C4-2B (cell line): ENCODE data around the gene IRGC.

Experiments
- H3K27ac ChIP-seq: fragments of 450-650 bp; 2 replicates; pipeline ENCODE4 v1.5.1; 2017
- ZFX ChIP-seq: fragments of 450-650 bp; IDR thresholded peaks from 2 replicates; pipeline ENCODE4 v1.6.1; 2017
- TF ChIP-seq, protein P1 (sequence below): fragments of 450-650 bp; conservative IDR thresholded peaks from 2 replicates; pipeline ENCODE4 v1.5.1; 2017; ENCODE audit warnings: mild to moderate bottlenecking

Gene IRGC

DNA sequence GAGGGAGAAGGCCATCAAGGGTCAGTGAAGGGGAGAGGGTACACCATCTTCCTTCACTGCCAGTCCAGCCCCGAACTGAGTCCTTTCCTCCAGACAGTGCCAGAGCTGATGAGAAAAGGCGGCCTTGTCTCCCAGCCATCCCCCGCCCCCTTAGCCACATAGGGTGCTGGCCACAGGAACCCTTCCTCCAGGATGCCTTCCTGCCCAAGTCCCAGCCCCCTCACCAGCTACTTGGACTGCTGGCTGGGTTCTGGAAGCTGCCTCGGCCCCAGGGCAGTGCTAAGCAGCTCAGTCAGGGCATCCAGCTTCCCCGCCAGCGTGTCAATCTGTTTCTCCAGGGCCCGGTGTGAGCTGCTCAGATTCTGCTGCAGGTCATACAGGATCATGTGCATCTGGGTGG lies 51.4 kb downstream of the IRGC start:
- no peak overlapping the region for H3K27ac ChIP-seq
- TF ChIP-seq ZFX = no peak
- TF ChIP-seq, protein P1, sequence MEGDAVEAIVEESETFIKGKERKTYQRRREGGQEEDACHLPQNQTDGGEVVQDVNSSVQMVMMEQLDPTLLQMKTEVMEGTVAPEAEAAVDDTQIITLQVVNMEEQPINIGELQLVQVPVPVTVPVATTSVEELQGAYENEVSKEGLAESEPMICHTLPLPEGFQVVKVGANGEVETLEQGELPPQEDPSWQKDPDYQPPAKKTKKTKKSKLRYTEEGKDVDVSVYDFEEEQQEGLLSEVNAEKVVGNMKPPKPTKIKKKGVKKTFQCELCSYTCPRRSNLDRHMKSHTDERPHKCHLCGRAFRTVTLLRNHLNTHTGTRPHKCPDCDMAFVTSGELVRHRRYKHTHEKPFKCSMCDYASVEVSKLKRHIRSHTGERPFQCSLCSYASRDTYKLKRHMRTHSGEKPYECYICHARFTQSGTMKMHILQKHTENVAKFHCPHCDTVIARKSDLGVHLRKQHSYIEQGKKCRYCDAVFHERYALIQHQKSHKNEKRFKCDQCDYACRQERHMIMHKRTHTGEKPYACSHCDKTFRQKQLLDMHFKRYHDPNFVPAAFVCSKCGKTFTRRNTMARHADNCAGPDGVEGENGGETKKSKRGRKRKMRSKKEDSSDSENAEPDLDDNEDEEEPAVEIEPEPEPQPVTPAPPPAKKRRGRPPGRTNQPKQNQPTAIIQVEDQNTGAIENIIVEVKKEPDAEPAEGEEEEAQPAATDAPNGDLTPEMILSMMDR = no peak

- H3K27ac ChIP-seq = no peak overlapping the region
- TF ChIP-seq ZFX = no peak
- TF ChIP-seq, protein P1 = no peak
Measured at GRCh38 chr19:43767818-43768217, 51.9 kb downstream of the IRGC start.

GRCh38 chr19:43768273-43769050 lies 52.6 kb downstream of the IRGC start:
- H3K27ac ChIP-seq = no peak overlapping the region
- TF ChIP-seq ZFX = no peak
- TF ChIP-seq, protein P1 = no peak

DNA sequence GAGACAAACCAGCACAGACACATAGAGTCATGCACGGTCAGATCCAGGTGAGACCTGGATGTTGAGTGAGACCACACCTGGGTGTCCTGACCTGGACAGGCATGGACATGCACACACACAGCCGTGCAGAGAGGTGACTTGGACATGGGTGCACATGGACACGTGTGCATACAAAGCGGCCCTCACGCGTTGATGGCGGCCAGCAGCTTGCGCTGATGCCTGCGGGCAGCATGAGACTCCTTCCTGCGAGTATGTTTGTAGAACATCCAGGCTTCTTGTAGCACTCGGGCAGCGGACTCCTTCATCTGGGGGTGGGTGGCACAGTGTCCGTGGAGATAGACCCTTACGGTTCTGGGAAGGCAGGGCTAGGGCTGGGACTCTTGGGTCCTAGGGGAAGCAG lies 53.4 kb downstream of the IRGC start:
- TF ChIP-seq, protein P1 = no peak
- no peak for TF ChIP-seq ZFX
- no peak overlapping the region for H3K27ac ChIP-seq
